ENCODE results near the gene ATP10D.

DNA sequence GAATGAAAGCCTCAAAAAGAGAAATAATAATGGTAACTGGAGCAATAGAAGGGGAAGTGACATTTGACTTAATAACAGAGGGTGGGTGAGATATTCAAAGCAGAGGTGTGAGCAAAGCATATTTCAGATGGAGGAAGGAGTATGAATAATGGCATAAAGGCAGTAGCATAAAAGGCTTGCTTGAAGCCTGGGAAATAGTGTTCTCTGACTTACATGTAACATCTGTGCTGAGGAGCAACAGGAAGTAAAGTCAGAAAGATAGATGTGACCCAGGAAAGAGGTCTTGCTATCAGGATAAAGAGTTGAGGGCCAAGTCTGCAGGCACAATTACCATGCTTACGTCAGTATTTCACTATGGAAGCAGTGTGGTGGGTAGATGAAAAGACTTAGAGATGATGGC is 28.4 kb downstream of the ATP10D start:
- TF ChIP-seq CTCF (IDR thresholded peaks at IDR 0.05): no peak
- TF ChIP-seq POLR2A (IDR thresholded peaks at IDR 0.05): no peak
